Activated CD8-positive, alpha-beta T cell treated with anti-CD3 and anti-CD28 coated beads for 36 hours (primary cell): ENCODE results near the gene WWC2. TPM values are rescaled to one million over a fixed set of nuclear protein-coding genes. Genes with fewer than 3 reads are reported as not detected.

Experiments
- ATAC-seq: fragments of 200-7000 bp; cut with Tn5 transposase; one replicate; pipeline ENCODE4 v1.10.0; 2021; ENCODE audit warnings: mild to moderate bottlenecking, moderate library complexity
- CTCF ChIA-PET: fragments of 350-600 bp; sonication (Branson Sonifier 250); formaldehyde crosslinking; loops from one replicate; lab custom pipeline; 2021; ENCODE audit warnings: antibody characterized with exemption; lab: Charles Lee
- POLR2A ChIA-PET: fragments of 350-600 bp; sonication (Branson Sonifier 250); formaldehyde crosslinking; loops from one replicate; lab custom pipeline; 2021; ENCODE audit warnings: antibody characterized with exemption; lab: Charles Lee
- DNase-seq: peaks from one replicate; pipeline ENCODE4 v3.0.0-alpha.2; 2020
- H3K27ac Mint-ChIP-seq: one replicate; pipeline ENCODE4 v1.8.0; 2021; ENCODE audit warnings: mild to moderate bottlenecking, mixed read lengths
- H3K27me3 Mint-ChIP-seq: one replicate; pipeline ENCODE4 v1.8.0; 2021; ENCODE audit warnings: mixed read lengths
- H3K36me3 Mint-ChIP-seq: one replicate; pipeline ENCODE4 v1.8.0; 2021; ENCODE audit warnings: low read depth, mixed read lengths
- H3K4me1 Mint-ChIP-seq: one replicate; pipeline ENCODE4 v1.8.0; 2021; ENCODE audit warnings: low read depth, mixed read lengths
- H3K4me3 Mint-ChIP-seq: one replicate; pipeline ENCODE4 v1.8.0; 2021; ENCODE audit warnings: mild to moderate bottlenecking, moderate library complexity, mixed read lengths
- H3K9me3 Mint-ChIP-seq: one replicate; pipeline ENCODE4 v1.8.0; 2021; ENCODE audit warnings: mixed read lengths
- intact Hi-C: fragments of 100-400 bp; cut with micrococcal nuclease; formaldehyde crosslinking; loops from one replicate; pipeline ENCODE4 v1.10.0; 2022
- total RNA-seq, 2 experiments: library from RNA; stranded (reverse); gene quantifications; one replicate each; pipeline ENCODE4 v1.2.3, GENCODE V29; 2021
- TF ChIP-seq, protein P1 (sequence below): fragments of 200-600 bp; IDR thresholded peaks from one replicate; pipeline ENCODE4 v1.8.0; 2022; ENCODE audit warnings: antibody characterized with exemption, mild to moderate bottlenecking

The WWC2 gene
- total RNA-seq, 2 experiments from 2014 or later, result 1.9 TPM

DNA sequence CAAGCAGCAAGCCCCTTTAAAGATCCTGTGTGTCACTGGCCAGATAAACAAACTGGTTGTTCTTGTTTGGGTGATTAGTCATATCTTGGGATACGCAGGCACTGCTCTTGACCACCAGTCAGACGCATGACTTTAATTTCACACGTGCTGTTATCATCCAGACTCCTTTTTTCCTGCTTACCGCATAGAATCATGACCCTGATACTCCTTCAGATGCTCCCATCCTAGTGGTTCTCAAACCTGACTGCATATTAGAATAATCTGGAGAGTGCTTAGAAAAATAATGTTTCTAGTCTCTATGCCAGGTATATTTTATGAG lies 142.2 kb downstream of the WWC2 start:
- Mint-ChIP-seq H3K9me3 (no peaks in the 10 kb centered on the region), H3K4me3 (no peak overlapping the region), H3K27ac (no peak overlapping the region), H3K36me3 (no peaks in the 10 kb centered on the region), H3K27me3 (peaks cover 10% of the 10 kb centered on the region), H3K4me1 (no peaks in the 10 kb centered on the region)
- POLR2A ChIA-PET, result no interaction called here
- DNase-seq (no peak), ATAC-seq (no peak)
- intact Hi-C loops, result no loop called here
- CTCF ChIA-PET, result interaction anchor here (1.6 to 2.0 kb wide), 3 partner anchors 15 to 303 kb away, joined by 3 to 8 read pairs (median 7); no protein-coding TSS in a partner anchor
- TF ChIP-seq, protein P1, sequence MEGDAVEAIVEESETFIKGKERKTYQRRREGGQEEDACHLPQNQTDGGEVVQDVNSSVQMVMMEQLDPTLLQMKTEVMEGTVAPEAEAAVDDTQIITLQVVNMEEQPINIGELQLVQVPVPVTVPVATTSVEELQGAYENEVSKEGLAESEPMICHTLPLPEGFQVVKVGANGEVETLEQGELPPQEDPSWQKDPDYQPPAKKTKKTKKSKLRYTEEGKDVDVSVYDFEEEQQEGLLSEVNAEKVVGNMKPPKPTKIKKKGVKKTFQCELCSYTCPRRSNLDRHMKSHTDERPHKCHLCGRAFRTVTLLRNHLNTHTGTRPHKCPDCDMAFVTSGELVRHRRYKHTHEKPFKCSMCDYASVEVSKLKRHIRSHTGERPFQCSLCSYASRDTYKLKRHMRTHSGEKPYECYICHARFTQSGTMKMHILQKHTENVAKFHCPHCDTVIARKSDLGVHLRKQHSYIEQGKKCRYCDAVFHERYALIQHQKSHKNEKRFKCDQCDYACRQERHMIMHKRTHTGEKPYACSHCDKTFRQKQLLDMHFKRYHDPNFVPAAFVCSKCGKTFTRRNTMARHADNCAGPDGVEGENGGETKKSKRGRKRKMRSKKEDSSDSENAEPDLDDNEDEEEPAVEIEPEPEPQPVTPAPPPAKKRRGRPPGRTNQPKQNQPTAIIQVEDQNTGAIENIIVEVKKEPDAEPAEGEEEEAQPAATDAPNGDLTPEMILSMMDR, result no peak

DNA sequence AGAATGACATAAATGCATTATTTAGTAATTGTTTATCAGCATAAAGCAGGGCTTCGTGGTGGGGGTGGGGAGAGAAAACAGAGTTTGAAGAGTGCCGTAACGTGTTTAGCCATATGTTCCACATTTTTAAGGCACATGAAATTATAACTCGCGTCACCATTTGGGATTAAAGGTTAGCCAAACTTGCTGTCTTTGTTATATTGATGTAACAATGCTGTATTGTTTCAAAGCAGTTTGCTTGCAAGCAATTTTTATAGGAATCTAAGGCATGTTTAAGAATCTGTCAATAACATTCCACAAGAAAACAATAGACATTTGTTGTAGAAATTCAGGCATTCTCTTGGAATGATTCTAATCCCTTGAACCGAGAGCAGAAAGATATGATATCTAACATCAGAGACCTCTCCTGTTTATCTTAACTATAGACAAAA lies 142.7 kb downstream of the WWC2 start:
- H3K27ac Mint-ChIP-seq, result no peak overlapping the region
- H3K4me3 Mint-ChIP-seq, result no peak overlapping the region
- ATAC-seq, result no peak

DNA sequence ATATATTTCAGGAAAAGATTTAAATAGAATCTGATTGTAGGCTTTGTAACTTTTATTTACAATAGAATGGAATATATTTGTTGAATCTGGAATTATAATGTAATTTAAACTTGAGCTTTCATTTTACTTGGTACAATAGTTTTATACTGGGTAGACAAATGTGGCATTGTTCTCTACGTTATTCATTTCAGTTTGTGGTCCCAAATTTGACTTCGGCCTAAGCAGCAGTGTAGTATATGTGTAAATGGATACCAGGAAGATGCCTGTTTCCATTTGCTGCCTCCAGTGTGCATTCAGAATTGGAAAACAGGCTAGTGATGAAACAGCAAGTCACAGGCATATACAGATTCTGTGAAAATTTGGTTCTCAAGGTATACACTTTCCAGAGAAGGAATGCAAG lies 143.2 kb downstream of the WWC2 start:
- H3K4me1 Mint-ChIP-seq, result no peaks in the 10 kb centered on the region
- no peak overlapping the region for H3K27ac Mint-ChIP-seq
- intact Hi-C loops, result no loop called here
- peaks cover 10% of the 10 kb centered on the region for H3K27me3 Mint-ChIP-seq
- CTCF ChIA-PET, result interaction anchor here (1.6 to 3.3 kb wide), 4 partner anchors 14 to 169 kb away, joined by 3 to 12 read pairs (median 9); no protein-coding TSS in a partner anchor
- DNase-seq (no peak), ATAC-seq (no peak)
- TF ChIP-seq, protein P1, result no peak
- no peaks in the 10 kb centered on the region for H3K36me3 Mint-ChIP-seq
- no peaks in the 10 kb centered on the region for H3K9me3 Mint-ChIP-seq
- H3K4me3 Mint-ChIP-seq, result no peak overlapping the region
- POLR2A ChIA-PET, result no interaction called here

More for the DNA sequence above, 142.7 kb downstream of the WWC2 start:
- ChIA-PET CTCF (interaction anchor here (1.6 to 3.3 kb wide), 4 partner anchors 15 to 303 kb away, joined by 3 to 12 read pairs (median 8); no protein-coding TSS in a partner anchor), POLR2A (no interaction called here)
- peaks cover 10% of the 10 kb centered on the region for H3K27me3 Mint-ChIP-seq
- H3K4me1 Mint-ChIP-seq, result no peaks in the 10 kb centered on the region
- no peaks in the 10 kb centered on the region for H3K9me3 Mint-ChIP-seq
- intact Hi-C loops, result no loop called here
- H3K36me3 Mint-ChIP-seq, result no peaks in the 10 kb centered on the region
- TF ChIP-seq, protein P1, result no peak
- DNase-seq, result no peak

DNA sequence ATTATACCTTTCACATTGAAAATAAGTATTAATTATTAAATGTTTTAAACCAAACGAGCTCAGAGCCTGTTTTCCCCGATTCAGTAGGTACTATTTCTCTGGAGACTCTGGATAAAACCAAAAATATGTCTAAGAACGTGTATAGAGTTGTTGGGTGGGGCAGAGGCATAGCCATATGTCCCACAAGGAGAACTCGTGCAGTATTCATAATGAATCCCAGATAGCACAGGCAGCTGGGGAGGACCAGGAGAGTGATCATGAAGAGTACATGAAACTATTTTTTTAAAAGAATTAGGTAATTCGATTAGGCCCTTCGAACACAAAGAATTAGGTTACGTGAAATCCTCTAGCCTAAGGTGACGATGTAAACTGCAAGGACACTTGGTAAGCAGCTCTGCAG lies 145.0 kb downstream of the WWC2 start:
- H3K27ac Mint-ChIP-seq, result no peak overlapping the region
- ATAC-seq, result no peak
- CTCF ChIA-PET, result interaction anchor here (0.7 to 3.3 kb wide), 5 partner anchors 12 to 319 kb away, joined by 3 to 12 read pairs (median 7); no protein-coding TSS in a partner anchor
- H3K4me1 Mint-ChIP-seq, result no peaks in the 10 kb centered on the region
- no peak for DNase-seq
- intact Hi-C loops, result no loop called here
- H3K27me3 Mint-ChIP-seq, result peaks cover 4% of the 10 kb centered on the region
- no peaks in the 10 kb centered on the region for H3K9me3 Mint-ChIP-seq
- no peaks in the 10 kb centered on the region for H3K36me3 Mint-ChIP-seq
- TF ChIP-seq, protein P1, result no peak
- POLR2A ChIA-PET, result no interaction called here
- H3K4me3 Mint-ChIP-seq, result no peak overlapping the region

DNA sequence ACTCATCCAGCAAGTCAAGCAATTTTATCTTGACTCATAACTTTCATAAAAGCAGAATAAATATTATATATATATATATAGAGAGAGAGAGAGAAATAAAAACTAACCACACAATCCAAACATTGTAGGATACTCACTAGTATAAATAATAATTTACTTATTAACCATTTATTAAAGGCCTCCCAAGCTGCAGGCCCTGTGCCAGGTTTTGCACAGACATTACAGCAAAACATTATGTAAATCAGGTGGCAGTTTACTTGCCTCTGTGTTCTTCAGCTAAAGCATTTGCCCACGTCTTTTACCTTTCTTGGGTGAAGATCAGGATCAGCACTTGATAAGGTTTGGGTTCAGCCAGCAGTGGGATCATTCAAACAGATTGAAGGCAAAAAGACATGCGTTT lies 145.4 kb downstream of the WWC2 start:
- DNase-seq (no peak), ATAC-seq (no peak)
- H3K36me3 Mint-ChIP-seq, result no peaks in the 10 kb centered on the region
- POLR2A ChIA-PET, result no interaction called here
- no peaks in the 10 kb centered on the region for H3K4me1 Mint-ChIP-seq
- no peaks in the 10 kb centered on the region for H3K9me3 Mint-ChIP-seq
- intact Hi-C loops, result no loop called here
- no peak overlapping the region for H3K27ac Mint-ChIP-seq
- H3K27me3 Mint-ChIP-seq, result peaks cover 4% of the 10 kb centered on the region
- TF ChIP-seq, protein P1, result no peak
- no peak overlapping the region for H3K4me3 Mint-ChIP-seq
- CTCF ChIA-PET, result interaction anchor here (0.7 to 3.3 kb wide), 5 partner anchors 11 to 319 kb away, joined by 3 to 12 read pairs (median 3); no protein-coding TSS in a partner anchor
